HG03442 (cell line): Measurements from ENCODE around the gene BATF2.

Source experiments
- ATAC-seq: cut with Tn5 transposase; IDR thresholded peaks from one replicate; pipeline ENCODE4 v1.9.1; 2021; ENCODE audit warnings: mild to moderate bottlenecking, moderate library complexity; ENCODE audit not compliant: unreplicated experiment

Gene BATF2

GRCh38 chr11:64970731-64971151, 26.0 kb downstream of the BATF2 start:
- no peak for ATAC-seq

- ATAC-seq, result no peak
Measured at GRCh38 chr11:64969209-64969608, 27.6 kb downstream of the BATF2 start.

GRCh38 chr11:64967375-64967774, 29.4 kb downstream of the BATF2 start:
- ATAC-seq, result no peak

GRCh38 chr11:64963072-64963631, 33.6 kb downstream of the BATF2 start:
- ATAC-seq, result no peak

GRCh38 chr11:64960719-64961118, 36.1 kb downstream of the BATF2 start:
- ATAC-seq, result no peak

GRCh38 chr11:64959498-64959897, 37.3 kb downstream of the BATF2 start:
- no peak for ATAC-seq

- ATAC-seq, result no peak
Measured at GRCh38 chr11:64954201-64954600, 42.6 kb downstream of the BATF2 start.

GRCh38 chr11:64951529-64951928, 45.2 kb downstream of the BATF2 start:
- ATAC-seq, result no peak

- no peak for ATAC-seq
Measured at GRCh38 chr11:64947208-64947814, 49.5 kb downstream of the BATF2 start.
